Stimulated activated CD8-positive, alpha-beta memory T cell treated with anti-CD3 and anti-CD28 coated beads, Interleukin-4, amount 100 ng/mL, for 48 hours (primary cell): ENCODE measurements around the gene TP53I13.
"Not testable (repeated sequence)": the region's sequence is repeated elsewhere in the genome, so short reads cannot be mapped to it uniquely, and the experiment has no call there.

Experiments used
- DNase-seq: peaks from one replicate; pipeline ENCODE4 v3.0.0-alpha.2; 2020

The TP53I13 gene

GRCh38 chr17:29568331-29569244 lies at the start of gene TP53I13:
Gene TP53I13, plus strand, starts transcription at chr17:29568701. Its CDS starts 58 bp downstream, at chr17:29568759.
- peak; percentile 94 for DNase-seq

GRCh38 chr17:29524692-29525091 lies 43.8 kb upstream of the TP53I13 start:
- no peak for DNase-seq

GRCh38 chr17:29526322-29526721 lies 42.2 kb upstream of the TP53I13 start:
- no peak for DNase-seq

GRCh38 chr17:29533976-29534375 lies 34.5 kb upstream of the TP53I13 start:
- no peak for DNase-seq

- DNase-seq: no peak
Observed at GRCh38 chr17:29544066-29544465, 24.4 kb upstream of the TP53I13 start.

- DNase-seq: no peak
Observed at GRCh38 chr17:29546085-29546484, 22.4 kb upstream of the TP53I13 start.

- DNase-seq: no peak
Observed at GRCh38 chr17:29546830-29547229, 21.7 kb upstream of the TP53I13 start.

- no peak for DNase-seq
Observed at GRCh38 chr17:29549177-29549923, 19.2 kb upstream of the TP53I13 start.

- no peak for DNase-seq
Observed at GRCh38 chr17:29555840-29556239, 12.7 kb upstream of the TP53I13 start.

- no peak for DNase-seq
Observed at GRCh38 chr17:29557085-29557738, 11.3 kb upstream of the TP53I13 start.

GRCh38 chr17:29557739-29558116 lies 10.8 kb upstream of the TP53I13 start:
- DNase-seq: no peak

GRCh38 chr17:29558139-29558538 lies 10.4 kb upstream of the TP53I13 start:
- DNase-seq: not testable (repeated sequence)

GRCh38 chr17:29559640-29560039 lies 8.9 kb upstream of the TP53I13 start:
- no peak for DNase-seq

- DNase-seq: no peak
Observed at GRCh38 chr17:29560316-29560715, 8.2 kb upstream of the TP53I13 start.

- no peak for DNase-seq
Observed at GRCh38 chr17:29561554-29562517, 6.7 kb upstream of the TP53I13 start.

GRCh38 chr17:29562615-29563014 lies 5.9 kb upstream of the TP53I13 start:
- DNase-seq: no peak

GRCh38 chr17:29563816-29564215 lies 4.7 kb upstream of the TP53I13 start:
- DNase-seq: no peak

GRCh38 chr17:29565643-29566472 lies 2.6 kb upstream of the TP53I13 start:
- DNase-seq: peak; percentile 74

GRCh38 chr17:29566473-29567303 lies 1.8 kb upstream of the TP53I13 start, which contains the start of gene ABHD15:
Gene ABHD15, minus strand, starts transcription at chr17:29567037. Its CDS starts 71 bp downstream, at chr17:29566966.
- peak; percentile 78 for DNase-seq

- DNase-seq: no peak
Observed at GRCh38 chr17:29567304-29567553, 1.3 kb upstream of the TP53I13 start.
